Endothelial cell of hepatic sinusoid (primary cell): Measurements from ENCODE around the gene HSFX3.
"Not testable (repeated sequence)": the region's sequence is repeated elsewhere in the genome, so short reads cannot be mapped to it uniquely, and the experiment has no call there.

Source experiments
- in situ Hi-C: cut with HindIII; loops from 2 replicates; pipeline ENCODE4 v1.10.0; 2017; ENCODE audit warnings: low sequenced_read_pairs

HSFX3 gene

DNA sequence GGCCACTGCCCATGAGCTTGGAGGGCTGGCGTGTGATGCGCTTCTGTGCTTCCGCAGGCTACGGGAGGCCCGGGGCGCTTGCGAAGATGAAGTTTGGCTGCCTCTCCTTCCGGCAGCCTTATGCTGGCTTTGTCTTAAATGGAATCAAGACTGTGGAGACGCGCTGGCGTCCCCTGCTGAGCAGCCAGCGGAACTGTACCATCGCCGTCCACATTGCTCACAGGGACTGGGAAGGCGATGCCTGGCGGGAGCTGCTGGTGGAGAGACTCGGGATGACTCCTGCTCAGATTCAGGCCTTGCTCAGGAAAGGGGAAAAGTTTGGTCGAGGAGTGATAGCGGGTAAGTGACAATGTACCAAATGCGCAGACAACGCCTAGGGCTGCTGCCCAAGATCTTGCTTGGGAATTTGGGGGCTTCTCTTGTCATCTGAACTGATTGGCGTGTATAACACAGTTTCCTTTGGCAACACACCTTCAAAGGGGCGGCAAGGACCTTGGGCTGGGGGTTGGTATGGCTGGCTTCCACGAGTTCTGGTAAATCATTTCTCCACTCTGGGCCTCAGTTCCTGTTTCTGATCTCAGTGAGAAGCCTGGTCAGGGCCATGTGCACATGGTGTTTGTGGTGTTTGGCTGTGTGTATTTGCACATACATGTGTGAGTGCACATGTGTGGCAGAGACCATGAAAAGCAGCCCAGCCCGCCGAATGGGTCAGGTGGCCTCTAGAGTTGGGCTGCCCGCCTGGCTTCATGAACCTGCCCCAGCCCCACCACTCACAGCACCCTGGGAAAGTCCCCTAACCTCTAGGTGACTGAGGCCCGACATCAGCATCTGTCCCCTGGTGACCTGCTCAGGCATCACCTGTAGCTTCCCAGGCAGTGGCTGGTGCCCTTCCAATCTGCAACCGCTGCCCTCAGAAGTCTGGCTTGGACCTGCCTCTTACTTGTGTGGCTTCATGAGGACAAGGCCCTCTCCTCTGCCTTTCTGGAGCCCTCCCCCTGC is 3.9 kb downstream of the HSFX3 start:
- in situ Hi-C loops: not testable (repeated sequence)

DNA sequence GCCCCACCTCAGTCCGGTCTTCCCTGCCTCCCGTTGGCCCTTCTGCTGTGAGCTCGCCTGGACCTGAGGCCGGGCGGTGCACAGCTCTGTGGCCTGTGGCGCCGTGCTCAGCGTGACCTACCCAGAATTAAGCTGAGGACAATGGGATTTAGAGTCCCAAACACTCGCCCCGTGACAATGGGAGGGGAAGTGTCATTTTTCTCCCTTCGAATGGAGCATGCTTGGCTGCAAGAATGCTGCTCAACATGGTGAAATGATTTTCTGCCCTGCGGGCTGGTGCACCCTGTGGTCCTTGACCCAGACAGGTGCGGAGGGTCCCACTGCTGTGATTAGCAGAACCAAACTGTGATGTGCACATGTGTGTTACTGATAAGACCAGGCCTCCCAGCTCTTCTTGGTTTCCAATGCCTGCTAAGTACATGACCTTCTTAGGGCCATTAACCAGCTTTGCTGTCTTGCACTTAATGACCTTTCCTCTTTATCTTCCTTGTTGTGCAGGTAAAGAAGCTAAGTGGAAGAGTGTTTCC is 8.1 kb downstream of the HSFX3 start:
- in situ Hi-C loops: no loop called here

DNA sequence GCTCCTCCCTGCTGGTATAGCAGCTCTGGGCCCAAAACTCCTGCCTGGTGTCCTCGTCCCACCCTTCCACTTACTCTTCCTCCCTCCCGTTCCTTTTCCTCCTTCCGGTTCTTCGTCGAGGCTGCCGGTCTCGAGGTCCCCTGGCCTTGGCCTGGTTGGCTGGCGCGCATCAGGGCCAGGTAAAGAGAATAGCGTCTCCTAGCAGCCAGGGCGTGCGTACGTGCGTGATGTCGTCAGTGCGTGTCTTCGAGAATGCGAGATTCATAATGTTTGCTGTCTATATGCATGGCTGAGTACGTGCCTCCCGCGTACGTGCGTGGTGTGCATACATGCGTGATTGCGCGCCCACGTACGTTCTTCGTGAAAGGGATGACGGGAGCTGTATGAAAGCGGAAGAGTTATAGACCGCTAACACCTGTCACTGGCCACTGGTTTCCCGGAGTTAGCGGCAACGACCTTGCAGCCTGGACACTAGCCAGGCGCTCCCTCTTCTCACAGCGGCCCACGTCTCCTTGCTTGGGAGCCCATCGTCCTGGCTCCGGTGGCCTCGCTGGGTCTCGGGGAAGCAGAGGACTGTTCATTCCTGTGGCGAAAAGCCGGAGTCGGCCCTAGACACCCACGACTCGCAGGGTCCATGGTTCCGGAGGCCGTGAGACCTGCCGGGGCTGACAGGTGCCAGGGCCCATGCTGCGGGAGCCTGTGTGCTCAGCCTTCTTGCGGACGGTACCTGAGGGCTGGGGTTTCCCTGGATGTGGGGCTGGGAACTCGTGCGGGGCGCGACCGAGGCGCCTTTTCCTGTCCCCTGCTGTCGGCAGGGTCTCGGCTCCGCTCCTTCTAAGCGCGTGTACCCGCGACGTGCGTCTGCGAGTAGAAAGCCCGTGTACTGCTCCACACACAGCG is 8.9 kb downstream of the HSFX3 start, which contains the start of gene EOLA1:
Gene EOLA1 (plus strand): TSS at position 392 of the 900 bp plus-strand sequence. CDS start 4,619 bp downstream, outside the sequence.
- in situ Hi-C loops: no loop called here

DNA sequence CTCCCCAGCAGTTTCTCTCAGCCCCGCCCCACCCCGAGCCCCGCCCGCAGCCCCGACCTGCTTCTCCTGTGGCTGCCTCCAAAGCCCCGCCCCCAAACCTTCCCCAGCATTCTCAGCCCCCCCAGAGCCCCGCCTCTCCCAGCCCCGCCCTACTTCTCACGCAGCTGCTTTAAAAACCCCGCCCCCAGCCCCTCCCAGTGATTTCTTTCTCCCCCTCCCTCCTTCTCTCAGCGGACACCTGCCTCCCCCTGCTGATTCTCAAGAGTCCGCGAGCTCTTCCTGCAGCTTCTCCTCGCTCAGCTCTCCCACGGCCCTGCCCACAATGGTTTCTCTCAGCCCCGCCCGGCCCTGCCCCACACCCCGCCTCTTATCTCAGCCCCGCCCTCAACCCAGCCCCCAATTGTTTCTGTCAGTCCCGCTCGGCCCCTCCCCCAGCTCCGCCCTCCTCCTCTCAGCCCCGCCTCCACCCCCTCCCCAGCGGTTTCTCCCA is 9.5 kb downstream of the HSFX3 start:
- in situ Hi-C loops: no loop called here

DNA sequence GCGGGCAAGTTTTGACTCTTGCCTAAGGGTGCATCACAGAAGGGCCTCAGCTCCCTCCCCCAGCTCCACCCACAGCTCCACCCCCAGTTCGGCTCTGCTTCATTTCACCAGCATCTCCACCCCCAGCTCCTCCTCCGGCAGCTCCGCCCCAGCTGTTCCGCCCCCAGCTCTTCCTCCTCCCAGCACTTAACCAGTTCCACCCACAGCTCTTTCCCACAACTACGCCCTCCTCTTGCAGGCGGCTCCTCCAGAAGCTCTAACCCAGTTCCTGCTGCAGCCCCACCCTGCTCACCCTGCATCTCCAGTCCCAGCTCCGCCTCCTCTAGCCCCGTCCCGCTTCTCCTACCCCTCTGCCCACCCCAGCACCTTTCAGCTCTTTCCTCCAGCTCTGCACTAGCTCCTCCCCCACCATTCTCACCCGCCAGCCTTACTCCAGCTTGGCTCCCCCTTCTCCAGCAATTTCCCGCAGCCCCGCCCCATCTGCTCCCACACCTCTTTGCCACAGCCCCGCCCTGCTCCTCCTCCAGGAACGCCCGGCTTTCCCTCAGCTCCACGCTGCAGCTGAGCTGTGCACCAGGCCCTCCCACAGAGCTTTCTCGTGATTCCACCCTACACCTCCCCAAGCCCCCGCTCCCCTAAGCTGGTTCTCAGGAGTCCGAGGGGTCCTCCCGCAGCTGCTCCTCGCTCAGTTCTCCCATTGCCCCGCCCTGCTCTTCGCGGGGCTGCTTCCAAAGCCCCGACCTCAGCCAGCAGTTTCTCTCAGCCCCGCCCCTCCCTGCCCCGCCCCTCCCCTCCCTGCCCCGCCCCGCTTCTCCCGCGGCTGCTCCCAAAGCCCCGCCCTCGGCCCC is 10.2 kb downstream of the HSFX3 start:
- in situ Hi-C loops: no loop called here

DNA sequence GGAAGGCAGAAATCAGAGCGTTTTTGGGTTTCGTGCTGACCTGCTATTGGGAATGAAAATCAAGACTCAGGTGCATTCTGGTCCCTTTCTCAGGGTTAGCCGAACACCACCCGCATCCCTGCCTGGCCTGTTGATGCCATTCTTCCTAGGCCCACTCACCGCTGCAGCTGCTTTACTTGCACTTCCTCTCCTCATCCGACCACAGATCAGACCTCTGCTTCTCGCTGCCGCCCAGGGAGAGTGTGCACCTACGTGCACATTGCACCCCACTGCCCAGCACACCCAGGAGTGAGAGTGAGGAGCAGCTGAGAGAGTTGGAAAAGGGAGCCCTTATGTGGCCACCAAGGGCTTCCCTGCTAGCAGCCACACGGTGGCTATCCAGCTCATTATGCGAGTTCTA is 12.2 kb downstream of the HSFX3 start:
- in situ Hi-C loops: not testable (repeated sequence)

DNA sequence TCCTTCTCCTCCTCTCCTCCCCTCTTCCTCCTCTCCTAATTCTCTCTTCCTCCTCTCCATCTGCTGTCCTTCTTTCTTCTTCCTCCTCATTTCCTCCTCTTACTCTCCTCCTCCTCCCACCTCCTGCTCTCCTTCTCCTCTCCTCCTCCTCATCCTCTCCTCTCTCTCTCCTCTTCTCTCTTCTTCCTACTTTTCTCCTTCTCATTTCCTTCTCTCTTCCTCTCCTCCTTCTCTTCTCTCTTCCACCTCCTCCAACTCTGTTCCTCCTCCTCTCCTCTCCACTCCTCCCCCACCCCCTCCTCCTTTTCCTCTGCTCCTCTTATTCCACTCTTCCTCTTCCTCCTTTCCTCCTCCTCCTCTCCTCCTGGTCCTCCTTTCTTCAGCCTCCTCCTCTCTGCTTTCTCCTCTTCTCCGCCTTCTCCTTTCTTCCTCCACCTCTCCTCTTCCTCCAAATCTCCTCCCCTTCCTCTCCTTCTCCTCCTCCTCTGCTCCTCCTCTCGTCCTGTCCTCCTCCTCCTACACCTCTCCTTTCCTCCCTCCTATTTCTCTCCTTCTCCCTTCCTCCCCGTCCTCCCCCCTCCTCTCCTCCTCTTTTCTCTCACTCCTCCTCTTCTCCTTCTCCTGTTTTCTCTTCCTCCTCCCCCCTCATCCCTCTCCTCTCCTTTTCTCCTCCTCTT is 14.7 kb downstream of the HSFX3 start:
- in situ Hi-C loops: not testable (repeated sequence)

DNA sequence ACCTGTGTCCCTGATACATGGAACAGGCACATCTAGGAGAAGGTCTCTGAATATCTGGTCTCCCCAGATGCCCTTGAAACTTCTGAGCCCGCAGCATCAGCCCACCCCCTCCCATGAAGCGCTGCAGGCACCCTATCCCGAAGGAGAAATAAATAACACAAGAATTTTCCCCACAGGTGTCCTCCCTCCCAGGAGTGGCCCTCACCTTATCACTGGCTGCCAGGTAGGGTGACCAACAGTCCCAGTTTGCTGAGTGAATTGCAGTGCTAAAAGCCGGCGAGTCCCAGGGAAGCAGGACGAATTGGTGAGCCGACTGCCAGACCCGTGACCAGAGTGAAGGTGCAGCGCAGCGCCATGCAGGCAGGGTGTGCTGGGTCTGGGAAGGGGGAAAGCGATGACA is 15.7 kb downstream of the HSFX3 start:
- in situ Hi-C loops: not testable (repeated sequence)

DNA sequence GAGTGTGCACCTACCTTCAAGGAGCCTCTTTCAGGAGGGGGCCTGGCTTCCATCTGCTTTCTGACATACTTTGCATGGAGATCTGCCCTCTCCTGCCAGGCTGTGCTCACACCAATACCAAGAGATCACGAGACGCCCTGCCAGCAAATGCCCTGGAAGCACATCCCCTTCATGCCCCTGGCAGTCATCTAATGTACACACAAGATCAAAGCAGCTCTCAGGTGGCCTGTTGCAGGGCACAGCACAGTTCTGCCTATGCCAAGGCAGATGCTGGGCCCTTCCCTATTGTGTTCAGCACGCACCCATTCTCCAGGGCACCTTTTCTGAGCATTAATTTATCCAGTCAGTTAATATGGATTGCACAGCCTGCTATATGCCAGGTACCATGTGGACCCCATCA is 16.9 kb downstream of the HSFX3 start:
- in situ Hi-C loops: not testable (repeated sequence)

DNA sequence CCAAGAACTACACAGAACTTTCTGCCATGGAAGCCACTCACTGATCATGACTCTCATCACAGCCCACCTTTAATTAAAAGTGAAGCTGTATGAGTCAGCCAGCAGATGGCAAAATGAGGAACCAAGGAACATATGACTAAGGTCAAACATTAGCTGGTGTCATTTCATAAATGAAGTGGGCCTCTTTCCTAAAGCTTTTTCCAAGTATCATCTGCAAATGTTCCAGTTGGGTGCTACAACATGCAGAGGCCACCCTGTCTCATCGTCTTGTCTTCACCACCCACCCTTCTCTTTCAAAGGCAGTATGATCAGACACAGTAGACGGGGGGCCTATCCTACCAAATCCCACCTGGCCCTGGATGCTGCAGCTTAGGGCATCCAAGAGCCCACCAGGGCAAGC is 18.1 kb downstream of the HSFX3 start:
- in situ Hi-C loops: no loop called here

DNA sequence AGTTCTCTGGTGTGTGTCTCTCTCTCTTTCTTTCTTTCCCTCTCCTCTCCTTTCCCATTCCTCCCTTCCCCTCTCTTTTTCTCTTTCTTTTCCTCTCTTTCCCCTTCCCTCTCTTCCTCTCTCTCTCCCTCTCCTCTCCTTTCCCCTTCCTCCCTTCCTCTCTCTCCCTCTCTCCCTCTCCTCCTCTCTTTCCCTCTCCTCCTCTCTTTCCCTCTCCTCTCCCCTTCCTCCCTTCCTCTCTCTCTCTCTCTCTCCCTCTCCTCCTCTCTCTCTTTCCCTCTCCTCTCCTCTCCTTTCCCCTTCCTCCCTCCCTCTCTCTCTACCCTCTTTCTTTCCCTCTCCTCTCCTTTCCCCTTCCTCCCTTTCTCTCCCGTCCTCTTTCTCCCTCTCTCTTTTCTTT is 21.3 kb downstream of the HSFX3 start:
- in situ Hi-C loops: no loop called here

DNA sequence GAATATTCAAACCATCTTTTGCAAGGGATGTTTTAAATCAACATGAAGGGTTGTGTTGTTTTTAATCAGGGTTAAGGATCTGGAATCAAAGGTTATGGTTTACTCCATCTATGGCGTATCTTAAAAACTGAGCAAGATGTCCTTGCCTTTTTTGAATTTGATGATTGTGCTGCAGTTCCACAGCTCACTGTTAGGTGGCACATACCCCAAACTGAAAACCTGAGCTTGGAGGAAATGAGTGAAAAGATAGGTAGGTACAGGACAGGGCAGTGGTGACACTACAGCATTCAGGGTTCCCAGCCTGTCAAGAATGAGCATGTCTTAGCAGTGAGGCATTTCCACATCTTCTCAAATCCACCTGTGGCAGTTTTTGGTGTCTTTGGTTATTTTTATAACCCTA is 22.0 kb downstream of the HSFX3 start:
- in situ Hi-C loops: no loop called here

DNA sequence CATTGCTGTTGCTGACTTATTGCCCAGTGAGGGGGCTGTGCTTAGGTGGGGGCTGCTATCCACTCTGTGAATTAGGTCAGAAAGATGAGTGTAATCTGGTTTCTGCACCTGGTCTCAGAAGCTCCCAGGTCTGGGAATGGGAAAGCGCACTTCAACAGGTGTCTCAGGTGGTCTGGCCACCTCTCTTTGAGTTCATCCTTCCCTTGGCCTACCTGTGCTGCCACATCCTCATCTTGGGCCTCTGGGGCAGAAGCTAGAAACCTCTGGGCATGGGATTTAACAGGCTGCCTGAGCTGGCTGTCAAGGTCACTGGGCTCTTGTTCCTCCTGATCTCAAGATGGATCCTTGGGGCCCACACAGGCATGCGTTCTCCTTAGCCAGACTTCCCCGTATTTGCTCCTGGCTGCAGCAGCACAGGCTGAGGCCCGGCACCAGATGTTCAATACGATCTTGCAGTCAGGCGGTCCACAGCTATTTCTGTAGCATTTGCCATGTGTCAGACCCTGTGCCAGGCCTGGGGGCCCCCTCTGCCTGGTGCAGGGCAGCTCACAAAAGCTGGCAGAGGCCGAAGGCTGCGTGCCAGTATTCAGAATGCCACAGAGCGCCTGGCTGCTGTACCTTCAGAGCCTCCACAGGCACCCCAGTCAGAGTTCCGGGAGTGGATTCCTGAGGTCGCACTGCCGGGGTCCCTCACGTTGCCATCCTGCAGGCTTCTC is 23.2 kb downstream of the HSFX3 start:
- in situ Hi-C loops: not testable (repeated sequence)

DNA sequence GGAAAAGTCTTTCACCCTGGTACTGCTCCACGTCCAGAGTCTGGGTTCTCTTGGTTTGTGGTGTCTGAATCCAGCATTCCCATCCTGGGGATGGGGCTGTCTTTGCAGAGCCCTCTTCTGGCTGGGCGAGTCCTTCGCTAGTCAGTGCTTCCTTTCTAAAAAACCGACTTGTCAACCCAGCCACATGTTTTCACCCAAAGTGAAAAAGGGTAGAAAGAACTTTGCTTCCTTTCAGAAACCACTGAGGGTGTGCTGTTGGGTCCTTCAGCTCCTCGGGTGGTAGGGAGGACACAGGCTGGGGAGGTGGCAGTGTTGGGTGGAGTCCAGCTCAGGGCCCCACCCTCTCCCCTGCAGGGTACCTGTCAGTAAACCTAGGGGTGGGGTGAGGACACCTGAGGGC is 23.8 kb downstream of the HSFX3 start:
- in situ Hi-C loops: not testable (repeated sequence)

DNA sequence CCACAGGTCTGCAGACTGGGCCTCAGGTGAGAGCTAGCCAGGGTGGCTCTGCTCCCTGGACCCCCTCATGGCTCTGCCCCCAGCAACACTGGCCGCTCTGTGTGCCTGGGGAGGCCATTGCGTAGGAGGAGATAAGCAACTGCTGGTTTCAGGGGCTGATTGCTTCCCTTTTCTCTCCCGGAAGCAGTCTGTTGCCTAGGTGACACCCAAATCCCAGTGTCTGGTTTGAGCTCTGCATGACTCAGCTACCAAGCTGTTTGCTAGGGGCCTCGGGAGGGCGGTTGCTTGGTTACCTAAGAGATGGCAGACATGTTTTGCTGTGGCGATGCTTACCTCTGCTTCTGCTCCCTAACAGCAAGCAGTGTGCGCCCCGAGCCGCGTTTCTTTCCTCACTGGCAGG is 24.3 kb downstream of the HSFX3 start:
- in situ Hi-C loops: not testable (repeated sequence)

DNA sequence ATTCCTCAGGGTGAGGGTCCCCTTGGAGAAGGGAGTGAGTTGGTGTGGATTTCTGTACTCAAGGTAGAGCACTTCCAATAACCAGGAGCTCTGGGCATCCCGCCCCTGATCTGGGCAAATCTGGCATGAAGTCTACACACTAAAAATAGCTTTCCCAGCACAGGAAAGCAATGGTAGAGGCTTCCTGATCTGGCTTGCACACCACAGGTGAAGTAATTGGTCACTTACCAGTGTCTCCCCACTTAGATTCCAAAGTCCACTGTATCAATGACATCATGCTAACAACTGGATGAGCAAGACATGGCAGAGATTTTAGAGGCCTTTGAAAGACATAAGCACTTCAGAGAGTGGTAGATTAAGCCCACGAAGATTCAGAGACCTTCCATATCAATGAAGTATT is 26.8 kb downstream of the HSFX3 start:
- in situ Hi-C loops: no loop called here

DNA sequence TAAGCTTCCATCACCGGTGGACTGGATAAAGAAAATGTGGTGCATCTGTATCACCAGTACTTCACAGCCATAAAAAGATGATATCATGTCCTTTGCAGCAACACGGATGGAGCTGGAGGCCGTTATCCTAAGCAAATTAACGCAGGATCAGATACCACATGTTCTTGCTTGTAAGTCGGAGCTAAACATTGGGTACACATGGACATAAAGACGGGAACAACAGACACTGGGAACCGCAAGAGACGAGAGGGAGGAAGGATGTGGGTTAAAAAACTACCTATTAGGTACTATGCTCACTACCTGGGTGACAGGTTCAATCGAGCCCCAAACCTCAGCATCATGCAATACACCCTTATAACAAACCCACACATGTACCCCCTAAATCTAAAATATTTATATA is 28.3 kb downstream of the HSFX3 start:
- in situ Hi-C loops: no loop called here

DNA sequence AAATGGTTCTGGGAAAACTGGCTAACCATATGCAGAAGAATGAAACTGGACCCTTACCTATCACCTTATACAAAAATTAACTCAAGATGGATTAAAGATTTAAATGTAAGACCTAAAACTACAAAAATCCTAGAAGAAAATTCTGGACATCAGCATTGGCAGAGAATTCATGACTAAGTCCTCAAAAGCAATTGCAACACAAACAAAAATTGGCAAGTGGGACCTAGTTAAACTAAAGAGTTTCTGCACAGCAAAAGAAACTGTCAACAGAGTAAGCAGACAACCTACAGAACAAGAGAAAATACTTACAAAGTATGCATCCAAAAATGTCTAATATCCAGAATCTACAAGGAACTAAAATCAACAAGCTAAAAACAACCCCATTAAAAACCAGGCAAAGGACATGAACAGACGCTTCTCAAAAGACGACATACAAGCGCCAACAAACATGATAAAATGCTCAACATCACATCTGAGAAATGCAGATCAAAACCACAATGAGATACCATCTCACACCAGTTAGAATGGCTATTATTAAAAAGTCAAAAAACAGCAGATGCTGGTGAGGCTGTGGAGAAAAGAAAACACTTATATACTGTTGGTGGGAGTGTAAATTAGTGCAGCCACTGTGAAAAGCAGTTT is 29.0 kb downstream of the HSFX3 start:
- in situ Hi-C loops: not testable (repeated sequence)
